ENCODE measurements around the gene FOXA2.
"Not testable (repeated sequence)": the region's sequence is repeated elsewhere in the genome, so short reads cannot be mapped to it uniquely, and the experiment has no call there.

Gene FOXA2

DNA sequence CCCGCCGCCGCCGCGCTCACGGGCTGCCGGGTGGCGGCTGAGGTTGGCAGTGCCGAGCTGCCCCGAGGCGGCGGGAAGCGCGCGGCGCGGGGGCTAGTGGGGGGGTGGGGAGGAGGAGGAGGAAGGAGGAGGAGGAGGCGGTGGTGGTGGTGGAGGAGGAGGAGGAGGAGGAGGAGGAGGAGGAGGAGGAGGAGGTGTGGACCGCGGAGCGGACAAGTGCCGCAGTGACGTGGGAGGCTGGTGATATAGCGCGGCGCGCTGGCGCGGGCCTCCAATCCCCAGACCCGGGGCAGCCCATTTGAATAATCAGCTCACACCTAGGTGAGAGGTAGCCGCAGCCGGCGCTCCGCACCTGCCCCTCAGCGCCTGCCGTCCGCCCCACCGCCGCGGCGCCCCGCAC lies at the start of gene FOXA2:
Gene FOXA2 (minus strand): TSS at position 51 of the 400 bp plus-strand sequence. CDS start 294 bp downstream, outside the sequence.
- peak; percentile 71 for DNase-seq

DNA sequence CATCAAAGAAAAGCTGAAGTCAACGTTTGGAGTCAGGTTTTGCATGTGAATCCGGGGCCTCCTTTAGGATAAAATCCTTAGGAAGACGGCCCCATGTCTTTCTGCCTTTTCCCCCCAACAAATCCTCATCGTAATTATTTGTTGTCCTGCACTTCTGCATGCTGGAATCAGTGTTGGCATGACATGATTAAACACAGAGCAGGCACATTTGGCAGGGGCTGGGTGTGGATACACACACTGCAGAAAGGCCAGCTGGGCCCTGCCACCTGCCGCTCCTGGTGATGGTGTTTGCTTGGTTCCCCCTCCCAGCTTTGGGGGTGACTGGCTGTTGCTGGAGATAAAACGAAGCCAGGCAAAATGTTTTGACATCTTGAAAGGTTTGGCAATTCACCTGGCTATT lies 46.3 kb upstream of the FOXA2 start:
- no peak for DNase-seq

DNA sequence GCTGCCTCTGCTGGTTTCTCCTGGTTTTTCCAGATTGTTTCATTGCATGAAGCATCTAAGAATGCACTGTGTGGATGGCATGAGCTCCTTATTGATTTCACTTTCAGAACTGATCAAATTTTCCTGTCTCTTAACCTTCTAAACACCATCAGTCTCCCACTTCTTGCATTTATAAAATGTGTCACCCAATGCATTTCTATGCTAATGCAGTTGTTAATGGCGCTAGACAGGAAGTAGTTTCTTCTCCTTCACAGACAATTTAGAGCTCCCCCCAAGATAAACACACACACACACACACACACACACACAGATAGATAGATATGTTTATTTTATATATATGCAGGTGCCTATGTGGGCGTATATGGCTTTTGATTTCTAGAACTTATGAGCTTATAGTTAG lies 45.6 kb upstream of the FOXA2 start:
- no peak for DNase-seq

- no peak for DNase-seq
Observed at GRCh38 chr20:22629447-22629846, 45.1 kb upstream of the FOXA2 start.

DNA sequence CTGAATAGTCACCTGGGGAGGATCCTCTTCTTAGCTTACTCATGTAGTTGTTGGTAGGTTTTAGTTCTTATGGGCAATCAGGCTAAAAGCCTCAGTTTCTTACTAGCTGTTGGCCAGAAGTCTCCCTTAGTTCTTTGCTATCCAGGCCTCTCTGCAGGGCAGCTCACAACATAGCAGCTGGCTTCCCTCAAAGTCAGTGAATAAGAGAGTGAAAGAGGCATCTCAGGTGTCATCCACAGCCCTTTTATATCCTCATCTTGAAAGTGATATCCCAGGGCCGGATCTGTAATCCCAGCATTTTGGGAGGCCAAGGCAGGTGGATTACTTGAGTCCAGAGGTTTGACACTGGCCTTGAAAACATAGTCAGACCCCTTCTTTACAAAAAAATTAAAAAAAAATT lies 42.1 kb upstream of the FOXA2 start:
- no peak for DNase-seq

- no peak for DNase-seq
Observed at GRCh38 chr20:22623211-22623610, 38.8 kb upstream of the FOXA2 start.

- no peak for DNase-seq
Observed at GRCh38 chr20:22620342-22620741, 36.0 kb upstream of the FOXA2 start.

- DNase-seq, result no peak
Observed at GRCh38 chr20:22619806-22620205, 35.4 kb upstream of the FOXA2 start.

GRCh38 chr20:22619272-22619671 lies 34.9 kb upstream of the FOXA2 start:
- DNase-seq, result no peak

DNA sequence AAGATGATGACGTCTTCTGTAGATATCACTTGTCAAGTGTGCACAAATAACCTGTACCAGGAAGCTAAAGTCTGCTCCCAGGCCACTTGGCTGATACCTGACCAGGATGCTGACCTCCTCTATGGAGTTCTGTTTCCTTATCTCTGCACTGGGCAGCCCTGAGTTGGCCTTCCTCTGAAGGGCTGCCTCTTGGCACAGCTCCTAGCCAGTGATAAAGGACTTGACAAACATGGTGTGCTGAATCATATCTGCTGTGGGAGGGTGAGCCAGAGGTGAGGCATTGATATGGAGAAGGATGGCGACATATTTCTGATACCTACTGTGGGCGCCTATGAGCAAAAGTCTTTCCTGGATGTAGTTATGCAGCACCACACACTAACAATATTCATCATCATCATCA lies 32.8 kb upstream of the FOXA2 start:
- DNase-seq, result no peak

GRCh38 chr20:22616551-22616950 lies 32.2 kb upstream of the FOXA2 start:
- no peak for DNase-seq

- no peak for DNase-seq
Observed at GRCh38 chr20:22615425-22615824, 31.1 kb upstream of the FOXA2 start.

GRCh38 chr20:22611636-22612035 lies 27.3 kb upstream of the FOXA2 start:
- no peak for DNase-seq

- DNase-seq, result no peak
Observed at GRCh38 chr20:22607695-22608094, 23.3 kb upstream of the FOXA2 start.

DNA sequence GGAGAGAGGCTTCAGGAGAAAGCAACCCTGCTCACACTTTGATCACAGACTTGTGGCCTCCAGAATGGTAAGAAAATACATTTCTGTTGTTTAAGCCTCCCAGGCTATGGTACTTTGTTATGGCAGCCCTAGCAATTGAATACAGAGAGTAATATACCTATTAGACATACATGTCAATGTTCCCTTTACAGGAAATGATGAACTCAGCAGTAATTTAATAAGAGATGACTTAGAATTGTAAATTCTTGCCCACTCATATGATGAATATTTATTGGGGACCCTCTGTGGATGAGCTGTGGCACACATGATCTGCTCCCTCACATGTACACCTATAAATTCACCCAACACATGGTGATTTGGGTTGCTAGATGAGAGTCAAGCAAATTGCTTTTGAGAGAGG lies 20.4 kb upstream of the FOXA2 start:
- no peak for DNase-seq

DNA sequence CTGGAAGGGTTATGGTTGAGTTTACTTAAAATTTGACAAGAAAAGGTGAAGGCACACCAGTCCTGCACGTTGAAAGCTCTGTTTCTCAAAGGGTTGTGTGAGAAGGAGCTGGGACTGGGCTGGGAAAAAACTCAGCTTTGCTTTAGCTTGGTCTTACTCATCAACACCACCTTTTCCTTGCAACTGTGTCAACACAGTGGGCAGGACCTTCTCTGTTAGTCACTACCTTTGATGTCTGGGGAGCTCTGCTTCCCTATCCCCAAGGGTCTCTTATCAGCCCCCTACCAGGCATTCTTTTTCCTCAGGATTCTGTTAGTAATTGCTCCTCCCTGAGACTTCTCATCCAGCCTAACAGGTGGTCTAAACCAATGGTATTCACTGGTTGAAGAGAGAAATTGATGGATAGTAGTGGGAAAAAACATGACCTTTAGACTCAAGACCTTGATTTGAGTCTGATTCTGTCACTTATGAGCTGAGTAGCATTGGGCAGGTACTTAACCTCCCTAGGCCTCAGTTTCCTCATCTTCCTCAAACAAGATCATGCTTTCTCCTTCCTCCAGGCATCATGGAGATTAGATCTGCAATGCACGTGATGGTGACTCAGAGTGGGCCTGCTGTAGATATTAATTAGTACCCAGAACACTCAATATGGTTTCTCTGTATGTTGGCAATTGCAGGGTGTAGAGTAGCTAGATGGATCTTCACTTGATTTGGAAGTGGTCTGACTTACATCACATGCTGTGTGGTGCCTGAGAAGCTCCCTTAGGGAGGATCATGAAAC lies 17.2 kb upstream of the FOXA2 start:
- DNase-seq, result no peak

GRCh38 chr20:22599258-22599657 lies 14.9 kb upstream of the FOXA2 start:
- DNase-seq, result not testable (repeated sequence)

GRCh38 chr20:22597303-22597702 lies 12.9 kb upstream of the FOXA2 start:
- no peak for DNase-seq

DNA sequence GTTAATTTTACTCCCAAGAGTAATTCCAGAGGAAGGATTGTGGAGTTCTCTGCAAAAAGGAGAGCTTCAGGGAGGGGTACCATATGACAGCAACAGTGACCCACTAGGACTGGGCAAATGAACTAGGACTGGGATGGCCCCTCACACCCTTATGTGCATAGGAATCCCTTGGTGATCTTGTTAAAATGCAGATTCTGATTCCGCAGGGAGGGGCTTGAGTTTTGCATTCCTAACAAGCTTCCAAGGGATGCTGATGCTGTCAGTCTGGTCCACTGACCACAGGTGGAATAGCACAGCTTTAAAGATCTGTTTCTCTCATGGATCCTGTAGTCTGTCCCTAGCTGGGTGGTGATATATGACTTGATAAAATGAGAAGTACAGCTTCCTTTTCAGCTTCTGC lies 6.3 kb upstream of the FOXA2 start:
- no peak for DNase-seq

- no peak for DNase-seq
Observed at GRCh38 chr20:22586645-22587310, 2.4 kb upstream of the FOXA2 start.

- no peak for DNase-seq
Observed at GRCh38 chr20:22585786-22586493, 1.6 kb upstream of the FOXA2 start.

DNA sequence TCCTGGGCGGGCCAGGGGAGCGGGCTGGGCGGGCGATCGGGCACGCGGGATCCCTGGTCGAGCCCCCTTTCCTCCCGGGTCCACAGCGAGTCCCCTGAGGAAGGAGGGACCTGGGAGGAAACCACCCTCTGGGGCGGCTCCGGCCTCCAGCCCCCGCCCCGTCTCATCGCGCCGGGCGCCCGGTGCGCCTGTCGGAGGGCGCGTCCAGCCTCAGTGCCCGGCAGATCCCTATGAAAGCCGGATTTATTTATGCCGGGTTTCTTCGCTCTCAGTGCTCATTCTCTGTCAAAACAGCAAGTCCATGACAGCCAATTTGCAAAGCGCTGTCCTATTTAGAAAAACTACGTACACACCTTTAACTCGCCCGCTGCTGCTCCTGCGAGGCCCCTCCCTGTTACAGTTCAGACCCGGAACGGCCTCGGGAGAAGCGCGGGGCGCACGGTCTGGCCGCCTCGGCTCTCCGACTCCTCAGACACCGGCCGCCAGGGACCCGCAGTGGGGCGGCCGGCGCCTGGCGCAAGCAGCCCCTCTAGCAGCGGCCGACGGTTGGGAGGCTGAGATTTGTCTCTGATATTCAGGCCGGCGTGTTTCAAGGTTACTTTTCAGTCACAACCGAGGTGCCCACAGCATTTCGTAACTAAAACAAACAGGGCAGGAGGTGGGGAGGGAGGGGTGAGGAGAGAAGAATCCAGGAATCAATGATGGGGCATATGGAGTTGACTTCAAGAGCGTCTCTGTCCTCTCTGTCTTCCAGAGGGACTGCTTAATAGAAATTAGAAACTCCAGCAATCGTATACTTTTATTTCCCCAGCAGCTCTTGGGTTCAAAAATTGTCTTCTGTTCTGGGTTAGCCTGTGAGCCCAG lies 782 bp upstream of the FOXA2 start:
- no peak for DNase-seq

Measured in NCI-H1436 treated with DMSO at 0.1 percent for 48 hours (cell line).